ENCODE measurements around the gene PHLDB3. TPM values are rescaled to one million over a fixed set of nuclear protein-coding genes. Genes with fewer than 3 reads are reported as not detected.

Gene PHLDB3
- total and polyA plus RNA-seq, 2 of the 13 experiments (the other 11 are each of a cell fraction or from before 2014, with no cell fraction given), result 11.3 to 14.5 TPM

- TF ChIP-seq ZFP91 (CRISPR knock-in tag; IDR thresholded peaks at IDR 0.05; ENCODE audit: borderline replicate concordance), result peak; percentile 100
- no peak for TF ChIP-seq ZNF737 (CRISPR knock-in tag; IDR thresholded peaks at IDR 0.05; ENCODE audit: borderline replicate concordance)
- TF ChIP-seq ZSCAN31 (CRISPR knock-in tag; IDR thresholded peaks at IDR 0.05; ENCODE audit: low read depth), result no peak
- TF ChIP-seq CC2D1A (CRISPR knock-in tag; IDR thresholded peaks at IDR 0.05), result no peak
- 0 out of 2 replicates have a peak, but pooled peaks have one; percentile 22 for TF ChIP-seq ELF3 (CRISPR knock-in tag; IDR thresholded peaks at IDR 0.05)
- peak; percentile 86 for TF ChIP-seq ZBTB7A (CRISPR knock-in tag; IDR thresholded peaks at IDR 0.05)
- 0 out of 2 replicates have a peak, but pooled peaks have one; percentile 67 for TF ChIP-seq ZNF782 (CRISPR knock-in tag; IDR thresholded peaks at IDR 0.05; ENCODE audit: borderline replicate concordance)
- no peak for TF ChIP-seq ZNF816 (CRISPR knock-in tag; IDR thresholded peaks at IDR 0.05; ENCODE audit: borderline replicate concordance)
- TF ChIP-seq TFDP2 (CRISPR knock-in tag; IDR thresholded peaks at IDR 0.05), result peak; percentile 56; the same call in 1 of the 2 replicates
- peak; percentile 65; the same call in 1 of the 2 replicates for TF ChIP-seq REL (CRISPR knock-in tag; conservative IDR thresholded peaks at IDR 0.05)
- no peak for TF ChIP-seq CENPX (CRISPR knock-in tag; IDR thresholded peaks at IDR 0.05)
- TF ChIP-seq TFDP1 (CRISPR knock-in tag; IDR thresholded peaks at IDR 0.05; ENCODE audit: borderline replicate concordance), result peak; percentile 33; the same call in 1 of the 2 replicates
- TF ChIP-seq MXD3 (CRISPR knock-in tag; IDR thresholded peaks at IDR 0.05), result peak; percentile 40; the same call in 1 of the 2 replicates
- TF ChIP-seq ZNF460 (CRISPR knock-in tag; IDR thresholded peaks at IDR 0.05; ENCODE audit: borderline replicate concordance), result peak; percentile 36; the same call in 1 of the 2 replicates
- TF ChIP-seq SMARCE1 (IDR thresholded peaks at IDR 0.05; ENCODE audit: borderline replicate concordance), result no peak
- no peak for TF ChIP-seq HIC2 (CRISPR knock-in tag; IDR thresholded peaks at IDR 0.05; ENCODE audit: low read depth)
These were observed 22.6 kb upstream of the PHLDB3 start, which contains the start of gene ETHE1 (continued) for GRCh38 chr19:43526884-43527859.
